ENCODE data around the gene ZFP3. TPM values are rescaled to one million over a fixed set of nuclear protein-coding genes. Genes with fewer than 3 reads are reported as not detected.
A peak's percentile ranks its signal among the peaks of the same experiment; 100 is the strongest.

The ZFP3 gene
- total RNA-seq, 3 donors from 2014 or later, result 3.7 to 8.8 (median 4.9) TPM

DNA sequence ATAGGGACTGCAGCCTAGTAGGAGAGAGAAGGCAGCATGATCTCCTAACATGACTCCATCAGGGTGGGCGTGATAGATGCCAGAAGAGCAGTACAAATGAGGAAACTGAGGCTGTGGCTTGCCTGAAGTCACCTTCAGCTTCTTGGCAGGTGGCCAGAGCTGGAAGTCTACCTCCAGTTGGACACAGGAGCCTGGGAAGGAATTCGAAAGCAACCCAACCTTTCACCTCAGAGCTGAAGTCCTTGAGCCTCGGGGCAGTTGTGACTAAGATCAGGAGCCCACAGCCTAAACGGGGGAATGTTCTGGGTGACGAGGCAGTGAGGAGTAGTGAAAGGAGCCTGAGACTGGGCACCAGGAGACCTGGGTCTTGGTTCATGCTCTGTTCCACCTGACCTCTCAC lies 33.6 kb upstream of the ZFP3 start:
- no peaks in the 10 kb centered on the region for H3K27me3 ChIP-seq
- H3K9me3 ChIP-seq, result no peaks in the 10 kb centered on the region
- no peak overlapping the region for H3K4me3 ChIP-seq
- H3K4me1 ChIP-seq, result peaks cover 0 to 2% of the 10 kb centered on the region in 2 donors
- no peaks in the 10 kb centered on the region for H3K36me3 ChIP-seq
- no peak for DNase-seq (ENCODE audit: low spot score in 2 of 2)
- intact Hi-C loops (cut with DNase I; ENCODE audit: low total_unique reads), result no loop called here
- TF ChIP-seq, protein P1, sequence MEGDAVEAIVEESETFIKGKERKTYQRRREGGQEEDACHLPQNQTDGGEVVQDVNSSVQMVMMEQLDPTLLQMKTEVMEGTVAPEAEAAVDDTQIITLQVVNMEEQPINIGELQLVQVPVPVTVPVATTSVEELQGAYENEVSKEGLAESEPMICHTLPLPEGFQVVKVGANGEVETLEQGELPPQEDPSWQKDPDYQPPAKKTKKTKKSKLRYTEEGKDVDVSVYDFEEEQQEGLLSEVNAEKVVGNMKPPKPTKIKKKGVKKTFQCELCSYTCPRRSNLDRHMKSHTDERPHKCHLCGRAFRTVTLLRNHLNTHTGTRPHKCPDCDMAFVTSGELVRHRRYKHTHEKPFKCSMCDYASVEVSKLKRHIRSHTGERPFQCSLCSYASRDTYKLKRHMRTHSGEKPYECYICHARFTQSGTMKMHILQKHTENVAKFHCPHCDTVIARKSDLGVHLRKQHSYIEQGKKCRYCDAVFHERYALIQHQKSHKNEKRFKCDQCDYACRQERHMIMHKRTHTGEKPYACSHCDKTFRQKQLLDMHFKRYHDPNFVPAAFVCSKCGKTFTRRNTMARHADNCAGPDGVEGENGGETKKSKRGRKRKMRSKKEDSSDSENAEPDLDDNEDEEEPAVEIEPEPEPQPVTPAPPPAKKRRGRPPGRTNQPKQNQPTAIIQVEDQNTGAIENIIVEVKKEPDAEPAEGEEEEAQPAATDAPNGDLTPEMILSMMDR (IDR thresholded peaks at IDR 0.05), result no peak
- TF ChIP-seq POLR2AphosphoS5 (IDR thresholded peaks at IDR 0.05), result no peak
- no peak for TF ChIP-seq POLR2A (IDR thresholded peaks at IDR 0.05)
- no peak overlapping the region for H3K27ac ChIP-seq

DNA sequence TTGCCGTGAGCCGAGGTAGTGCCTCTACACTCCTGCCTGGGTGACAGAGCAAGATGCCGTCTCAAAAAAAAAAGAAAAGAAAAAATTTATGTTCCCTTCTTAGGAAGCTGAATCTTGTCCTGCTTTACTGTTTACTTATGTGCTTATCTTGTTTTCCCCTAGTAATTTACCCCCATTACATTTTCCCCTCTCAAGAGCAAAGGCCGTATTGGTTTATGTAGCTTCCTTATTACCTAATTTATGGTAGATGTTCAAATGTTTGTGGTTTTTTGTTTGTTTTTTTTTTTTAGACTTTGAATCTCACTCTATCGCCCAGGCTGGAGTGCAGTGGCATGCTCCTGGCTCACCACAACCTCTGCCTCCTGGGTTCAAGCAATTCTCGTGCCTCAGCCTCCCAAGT lies 32.8 kb upstream of the ZFP3 start:
- H3K4me3 ChIP-seq, result no peak overlapping the region
- H3K36me3 ChIP-seq, result no peaks in the 10 kb centered on the region
- H3K9me3 ChIP-seq, result no peaks in the 10 kb centered on the region
- DNase-seq (ENCODE audit: low spot score in 2 of 2), result no peak
- TF ChIP-seq POLR2AphosphoS5 (IDR thresholded peaks at IDR 0.05) (no peak), POLR2A (IDR thresholded peaks at IDR 0.05) (no peak)
- TF ChIP-seq, protein P1 (IDR thresholded peaks at IDR 0.05), result no peak
- intact Hi-C loops (cut with DNase I; ENCODE audit: low total_unique reads), result no loop called here
- no peaks in the 10 kb centered on the region for H3K27me3 ChIP-seq
- H3K4me1 ChIP-seq, result peaks cover 0 to 5% of the 10 kb centered on the region in 2 donors
- H3K27ac ChIP-seq, result no peak overlapping the region

DNA sequence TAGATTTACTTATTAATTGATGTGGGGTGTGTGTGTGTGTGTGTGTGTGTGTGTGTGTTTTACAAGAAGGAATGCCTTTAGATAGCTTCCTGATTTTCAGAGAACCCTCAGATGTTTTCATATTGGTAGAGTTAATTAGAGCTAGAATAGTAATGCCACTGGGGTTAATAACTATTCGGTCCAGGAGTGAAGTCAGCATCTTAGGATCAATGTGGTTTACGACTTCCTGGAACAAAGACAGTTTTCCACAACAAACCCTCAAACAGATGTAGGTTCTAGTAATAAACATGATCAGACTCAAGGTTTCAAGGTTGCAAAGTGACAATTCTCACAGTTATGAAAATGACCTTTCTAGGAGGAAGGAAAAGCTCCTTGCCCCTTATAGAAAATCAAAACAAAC lies 30.8 kb upstream of the ZFP3 start:
- Histone ChIP-seq H3K27me3 (no peaks in the 10 kb centered on the region), H3K4me1 (peaks cover 0 to 5% of the 10 kb centered on the region in 2 donors), H3K9me3 (no peaks in the 10 kb centered on the region), H3K4me3 (no peak overlapping the region), H3K27ac (peak overlapping the region; percentile 17 to 20), H3K36me3 (no peaks in the 10 kb centered on the region)
- no peak for DNase-seq (ENCODE audit: low spot score in 2 of 2)
- intact Hi-C loops (cut with DNase I; ENCODE audit: low total_unique reads), result no loop called here
- TF ChIP-seq POLR2AphosphoS5 (IDR thresholded peaks at IDR 0.05), result no peak
- TF ChIP-seq POLR2A (IDR thresholded peaks at IDR 0.05), result no peak
- TF ChIP-seq, protein P1 (IDR thresholded peaks at IDR 0.05), result no peak

DNA sequence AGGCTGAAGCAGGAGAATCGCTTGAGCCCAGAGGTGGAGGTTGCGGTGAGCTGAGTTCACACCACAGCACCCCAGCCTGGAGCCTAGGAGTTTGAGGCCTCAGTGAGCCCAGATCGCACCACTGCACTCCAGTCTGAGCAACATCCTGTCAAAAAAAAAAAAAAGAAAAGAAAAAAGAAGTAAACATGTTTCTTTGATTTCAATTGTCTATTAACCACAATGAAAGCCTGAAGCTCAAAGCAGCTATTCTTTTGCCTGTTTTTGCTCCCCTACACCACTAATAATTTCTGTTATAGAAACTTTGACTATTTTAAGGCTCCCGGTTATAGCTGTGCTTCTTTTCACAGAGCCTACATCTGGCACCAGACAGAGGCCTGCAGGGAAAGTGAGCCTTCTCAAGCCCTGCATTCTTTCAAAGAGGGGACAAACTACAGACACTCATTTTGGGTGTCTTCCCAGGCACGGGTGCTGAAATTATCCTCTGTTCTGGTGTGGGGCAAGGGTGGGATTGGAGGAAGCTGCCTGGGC lies 28.9 kb upstream of the ZFP3 start:
- H3K27ac ChIP-seq, result peak overlapping the region; percentile 58 to 85
- H3K36me3 ChIP-seq, result no peaks in the 10 kb centered on the region
- H3K4me1 ChIP-seq, result peaks cover 0 to 5% of the 10 kb centered on the region in 2 donors
- TF ChIP-seq, protein P1 (IDR thresholded peaks at IDR 0.05), result no peak
- no peak for TF ChIP-seq POLR2AphosphoS5 (IDR thresholded peaks at IDR 0.05)
- DNase-seq (ENCODE audit: low spot score in 2 of 2), result no peak
- no peaks in the 10 kb centered on the region for H3K27me3 ChIP-seq
- no peak overlapping the region for H3K4me3 ChIP-seq
- H3K9me3 ChIP-seq, result no peaks in the 10 kb centered on the region
- intact Hi-C loops (cut with DNase I; ENCODE audit: low total_unique reads), result no loop called here

DNA sequence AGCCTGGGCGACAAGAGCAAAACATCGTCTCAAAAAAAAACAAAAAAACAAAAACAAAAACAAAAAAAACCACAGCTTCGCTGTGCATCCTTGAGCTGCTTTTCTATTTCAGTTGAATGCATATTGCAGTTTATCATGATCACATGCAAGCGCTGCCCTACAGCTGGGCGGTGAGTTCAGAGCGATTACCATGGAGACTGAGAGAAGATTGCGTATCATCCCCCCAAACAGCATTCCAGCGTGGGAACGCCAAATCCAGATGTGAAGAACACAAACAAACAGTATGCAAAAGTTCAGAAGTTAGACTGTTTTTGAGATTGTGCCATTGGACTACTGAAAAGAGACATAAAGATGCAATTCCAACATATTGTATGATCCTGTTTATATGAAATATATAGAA lies 28.0 kb upstream of the ZFP3 start:
- Histone ChIP-seq H3K4me3 (no peak overlapping the region), H3K36me3 (no peaks in the 10 kb centered on the region), H3K27ac (peak overlapping the region in 1 of 2 donors; percentile 58), H3K4me1 (peaks cover 0 to 5% of the 10 kb centered on the region in 2 donors), H3K27me3 (no peaks in the 10 kb centered on the region), H3K9me3 (no peaks in the 10 kb centered on the region)
- intact Hi-C loops (cut with DNase I; ENCODE audit: low total_unique reads), result no loop called here
- DNase-seq (ENCODE audit: low spot score in 2 of 2), result no peak
- TF ChIP-seq POLR2AphosphoS5 (IDR thresholded peaks at IDR 0.05), result peak in 1 of 3 donors; percentile 9
- TF ChIP-seq, protein P1 (IDR thresholded peaks at IDR 0.05), result no peak
